Right forelimb (tissue), 1 donor: Measurements from ENCODE around the gene NDUFAF5.

Experiments used
- DNase-seq: peaks from one replicate; pipeline ENCODE4 v3.0.0-alpha.2; 2018

Gene NDUFAF5

DNA sequence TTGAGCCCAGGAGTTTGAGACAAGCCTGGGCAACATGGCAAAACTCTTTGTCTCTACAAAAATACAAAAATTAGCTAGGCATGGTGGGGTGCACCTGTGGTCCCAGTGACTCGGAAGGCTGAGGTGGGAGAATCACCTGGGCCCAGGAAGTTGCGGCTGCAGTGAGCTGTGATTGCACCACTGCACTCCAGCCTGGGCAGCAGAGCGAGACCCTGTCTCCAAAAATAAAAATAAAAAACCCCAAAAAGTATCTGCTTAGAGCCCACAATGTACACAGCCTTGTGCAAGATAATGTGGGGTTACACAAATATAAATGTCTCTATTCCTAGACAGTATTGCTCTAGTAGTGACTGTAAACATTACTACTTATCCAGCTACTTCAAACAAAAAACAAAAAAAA, 6.0 kb upstream of the NDUFAF5 start:
- no peak for DNase-seq

DNA sequence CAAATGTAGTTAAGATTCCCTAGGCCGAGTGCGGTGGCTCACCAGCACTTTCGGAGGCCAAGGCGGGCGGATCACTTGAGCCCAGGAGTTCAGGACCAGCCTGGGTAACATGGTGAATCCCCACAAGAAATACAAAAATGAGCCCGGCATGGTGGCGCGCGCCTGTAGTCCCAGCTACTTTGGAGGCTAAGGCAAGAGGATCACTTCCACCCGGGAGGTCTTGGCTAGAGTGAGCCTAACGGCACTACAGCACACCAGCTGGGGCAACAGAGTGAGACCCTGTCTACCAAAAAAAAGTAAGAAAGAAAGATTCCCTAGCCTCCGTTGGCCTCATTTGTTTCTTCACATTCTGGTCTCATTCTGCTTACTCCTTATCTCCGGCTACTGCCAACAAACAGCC, 1.3 kb upstream of the NDUFAF5 start:
- no peak for DNase-seq

DNA sequence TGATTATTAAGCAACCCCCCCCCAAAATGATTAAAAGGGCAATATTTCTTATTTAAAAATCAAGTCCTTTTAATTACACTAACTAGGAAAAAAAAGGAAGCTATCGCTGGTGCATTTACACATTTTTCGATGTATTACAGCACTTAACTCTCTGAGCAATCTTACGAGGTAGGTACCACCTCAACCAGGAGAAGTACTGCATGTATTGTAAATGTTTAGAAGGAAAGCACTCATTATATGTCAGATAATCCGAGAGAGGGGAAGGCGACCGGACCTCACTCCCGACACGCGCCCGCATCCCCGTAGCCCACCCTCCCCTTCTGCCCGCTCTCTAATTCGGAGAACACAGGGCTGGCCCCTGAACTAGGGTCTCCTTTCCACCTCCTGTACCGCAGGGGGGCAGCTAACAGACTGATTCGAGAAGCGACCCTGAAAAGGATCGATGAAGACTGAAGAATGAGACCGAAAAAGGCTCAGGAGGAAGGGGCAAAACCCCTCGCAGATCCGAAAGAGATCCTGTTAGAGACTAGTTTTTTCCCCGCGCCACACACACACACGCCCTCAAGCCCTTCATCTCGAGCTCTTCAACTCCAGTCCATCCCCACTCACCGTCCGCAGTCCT, 446 bp upstream of the NDUFAF5 start:
- no peak for DNase-seq

DNA sequence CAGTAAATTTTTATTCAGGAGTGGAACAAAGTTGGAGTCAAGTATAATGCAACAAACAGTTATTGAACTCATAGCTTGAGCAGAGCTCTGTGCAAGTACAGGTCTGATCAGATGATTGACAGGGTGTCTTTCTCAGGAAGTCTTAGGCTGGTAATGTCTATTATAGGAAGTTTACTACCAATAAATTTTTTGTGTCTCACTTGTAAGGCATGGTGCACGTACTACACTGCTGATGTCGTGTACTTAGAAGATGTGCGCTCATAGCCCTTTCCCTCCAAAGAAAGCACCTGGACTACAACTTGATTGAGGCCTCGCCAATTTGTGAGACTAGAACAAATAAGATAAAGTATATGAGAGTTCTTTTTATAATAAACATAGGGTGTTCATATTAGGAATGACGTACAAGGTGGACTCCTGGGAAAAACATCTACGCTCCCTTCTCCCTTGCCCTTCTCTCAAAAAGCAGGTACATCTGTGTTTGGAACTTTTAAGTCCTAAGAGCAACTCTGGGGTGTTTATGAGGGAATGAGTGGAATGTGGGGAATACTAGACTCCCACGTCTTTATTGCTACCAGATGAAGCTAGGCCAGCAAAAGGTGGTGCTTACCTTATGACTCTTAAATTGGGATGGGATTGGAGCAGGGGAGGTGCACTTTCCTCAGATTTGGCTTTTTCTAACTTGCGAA, 1.5 kb downstream of the NDUFAF5 start:
- no peak for DNase-seq

DNA sequence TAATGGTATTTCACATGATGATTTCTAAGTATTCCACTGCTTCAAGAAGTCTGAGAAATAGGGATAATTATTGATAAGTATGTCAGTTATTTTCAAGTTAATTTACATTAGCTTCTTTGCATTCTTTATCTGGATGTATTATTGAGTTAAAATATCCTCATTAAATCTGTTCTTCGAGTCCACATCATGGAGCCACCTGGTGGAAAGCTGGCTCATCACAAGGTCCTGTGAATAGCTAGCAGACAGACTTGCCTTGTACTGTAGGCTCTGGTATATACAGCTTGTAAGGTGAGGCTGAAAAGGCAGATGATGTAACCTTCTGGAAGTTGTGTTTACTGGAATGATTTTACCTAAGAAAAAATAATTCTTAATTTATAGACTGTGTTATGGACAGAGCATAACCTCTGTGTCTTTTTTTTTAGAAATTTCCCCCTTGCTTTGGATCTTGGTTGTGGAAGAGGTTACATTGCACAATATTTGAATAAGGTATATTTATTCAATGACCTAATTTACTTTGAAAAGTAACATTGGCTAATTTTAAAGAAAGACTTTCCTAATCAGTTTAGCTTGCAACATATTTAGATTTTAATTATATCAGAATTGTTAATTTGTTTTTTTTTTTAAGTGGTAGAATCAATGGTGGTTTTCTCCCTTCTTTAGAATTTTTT, 3.5 kb downstream of the NDUFAF5 start:
- peak; percentile 50 for DNase-seq

DNA sequence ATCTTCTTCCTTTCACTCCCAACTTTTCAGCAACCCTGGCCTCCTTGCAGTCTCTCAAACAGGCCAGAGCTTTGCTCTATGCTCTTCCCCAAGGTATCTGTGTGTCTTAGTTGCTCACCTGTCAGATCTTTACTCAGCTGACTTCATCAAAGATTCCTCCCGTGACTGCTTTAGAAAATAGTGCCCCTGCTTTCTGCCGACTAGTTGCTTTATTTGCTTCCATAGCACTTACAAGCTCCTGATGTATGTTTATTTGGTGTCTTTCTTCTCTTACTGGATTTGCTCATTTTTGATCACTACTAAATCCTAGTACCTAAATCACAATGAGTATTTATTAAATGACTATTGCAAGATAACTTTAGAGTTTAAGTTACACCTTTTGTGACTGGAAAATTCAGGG, 5.9 kb downstream of the NDUFAF5 start:
- no peak for DNase-seq

DNA sequence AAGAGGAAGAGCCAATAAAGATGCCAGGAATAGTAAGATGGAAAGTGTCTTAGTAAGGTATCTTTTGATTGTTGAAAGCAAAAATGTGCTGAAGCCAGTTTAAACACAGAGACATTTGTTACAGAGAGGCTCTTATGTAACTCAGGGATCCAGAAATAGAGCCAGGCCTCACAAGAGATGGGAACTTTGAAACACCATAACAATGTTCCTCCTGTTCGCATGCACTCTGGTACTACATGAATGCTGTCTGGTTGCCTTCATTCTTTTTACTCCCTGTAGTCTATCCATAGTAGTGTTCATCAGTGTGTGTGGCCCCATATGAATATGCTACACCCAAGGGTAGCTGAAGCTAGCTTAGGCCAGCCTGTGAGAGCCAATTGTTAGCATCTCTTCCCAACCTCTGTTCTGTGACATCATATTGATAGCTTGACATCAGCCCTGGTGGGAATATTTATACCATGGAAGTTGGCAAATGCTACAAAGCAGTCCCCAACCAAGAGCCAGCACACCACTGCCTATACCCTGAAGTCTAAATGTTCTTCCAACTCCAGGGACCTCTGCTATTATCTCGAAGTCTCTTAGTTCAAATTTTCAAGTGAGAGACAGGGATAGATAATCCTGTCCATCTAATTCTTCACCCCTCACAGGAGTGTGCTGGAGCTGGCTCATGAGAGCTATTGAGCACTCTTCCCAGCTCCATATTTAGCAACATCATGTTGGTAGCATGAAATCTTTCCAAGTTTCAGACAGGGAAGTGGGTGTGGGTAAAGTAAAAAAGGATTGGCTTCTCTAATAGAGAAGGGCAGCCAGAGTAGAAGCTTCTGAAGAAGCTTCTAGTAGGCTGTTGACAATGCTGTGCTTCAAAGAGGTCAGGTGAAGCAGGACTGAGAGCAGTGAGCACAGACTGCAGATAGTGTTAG, 7.0 kb downstream of the NDUFAF5 start:
- no peak for DNase-seq

DNA sequence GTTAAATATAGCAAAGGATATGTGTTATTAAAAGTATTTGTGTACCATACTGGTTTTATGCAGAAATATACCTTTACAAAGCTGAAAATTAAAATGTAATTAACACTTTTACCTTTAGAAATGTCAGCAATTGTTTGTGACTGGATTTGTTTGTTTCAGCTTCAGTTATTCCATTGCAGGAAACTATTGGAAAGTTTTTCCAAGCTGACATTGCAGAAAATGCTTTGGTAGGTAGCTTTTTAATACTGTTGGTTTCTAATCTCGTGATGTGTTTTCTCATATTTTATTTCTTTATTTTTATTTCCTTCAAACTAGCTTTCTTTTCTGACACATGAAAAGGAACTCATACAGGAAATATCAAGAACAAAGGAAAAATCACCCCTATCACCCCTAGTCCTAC, 8.2 kb downstream of the NDUFAF5 start:
- no peak for DNase-seq

DNA sequence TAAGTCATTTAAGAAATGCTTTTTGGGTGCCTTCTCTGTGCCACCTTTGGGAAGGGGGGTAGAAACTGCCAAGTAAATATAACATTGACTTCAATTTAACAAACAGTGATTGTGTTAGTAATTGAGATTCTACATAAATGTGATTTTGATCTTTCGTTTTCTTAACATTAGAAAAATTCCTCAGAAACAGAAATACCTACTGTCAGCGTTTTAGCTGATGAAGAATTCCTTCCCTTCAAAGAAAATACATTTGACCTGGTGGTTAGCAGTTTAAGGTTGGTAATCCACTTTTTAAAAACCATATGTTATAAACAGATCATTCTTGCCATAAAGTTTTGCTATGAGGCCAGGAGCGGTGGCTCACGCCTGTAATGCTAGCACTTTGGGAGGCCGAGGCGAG, 9.8 kb downstream of the NDUFAF5 start:
- no peak for DNase-seq

DNA sequence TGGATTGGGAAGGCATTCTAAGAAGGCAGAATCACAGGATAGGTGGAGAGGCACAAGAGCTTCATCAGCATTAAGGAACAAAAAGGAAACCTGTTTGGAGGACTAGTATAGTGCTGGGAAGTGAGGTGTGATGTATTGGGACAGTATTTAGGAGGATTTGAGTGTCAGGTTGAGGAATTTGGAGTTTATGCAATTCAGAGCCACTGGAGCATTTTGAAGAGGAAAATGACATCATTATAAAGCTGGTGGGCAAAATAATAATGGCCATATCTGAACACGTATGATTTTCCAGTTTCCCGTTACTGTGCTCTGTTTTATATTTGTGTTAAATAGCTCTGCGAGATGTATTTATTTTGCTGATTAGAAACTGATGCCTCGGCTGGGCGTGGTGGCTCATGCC, 14.2 kb downstream of the NDUFAF5 start:
- DNase-seq, result no peak

DNA sequence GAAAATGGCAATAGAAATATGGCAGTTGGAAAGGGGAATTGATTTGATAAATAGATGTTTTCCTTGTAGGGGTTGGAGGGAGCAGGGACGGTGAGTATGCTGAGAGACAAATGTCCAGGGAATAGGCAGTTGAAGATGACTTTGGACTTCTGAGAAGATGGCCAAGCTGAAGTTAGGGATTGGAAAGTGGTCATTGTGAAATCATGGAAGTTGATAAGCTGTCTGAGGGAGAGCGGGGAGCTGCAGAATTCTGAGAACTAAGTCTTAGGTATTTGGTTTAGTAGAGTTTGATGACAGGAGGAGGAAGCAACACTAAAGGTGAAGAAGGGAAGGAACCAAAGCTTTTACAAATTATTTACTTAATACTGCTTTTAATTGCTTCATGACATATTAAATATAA, 15.1 kb downstream of the NDUFAF5 start:
- no peak for DNase-seq

DNA sequence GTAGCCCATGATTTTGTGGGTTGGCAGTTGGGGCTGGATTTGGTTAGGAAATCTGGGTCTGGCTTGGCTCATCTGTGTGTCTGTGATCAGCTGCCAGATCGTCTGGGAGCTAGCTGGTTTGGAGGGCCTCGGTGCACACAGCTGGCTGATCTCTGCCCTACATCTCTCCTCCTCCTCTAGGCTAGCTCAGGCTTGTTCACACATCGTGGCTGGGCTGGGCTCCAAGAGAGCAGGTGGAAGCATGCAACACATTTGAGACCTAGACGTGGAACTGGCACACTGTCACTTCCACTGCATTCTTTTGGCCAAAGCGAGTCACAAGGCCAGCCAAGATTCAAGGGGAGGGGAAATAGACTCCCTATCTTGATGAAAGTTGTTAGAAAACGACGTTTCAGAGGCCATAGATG, 15.9 kb downstream of the NDUFAF5 start:
- DNase-seq, result peak; percentile 82

DNA sequence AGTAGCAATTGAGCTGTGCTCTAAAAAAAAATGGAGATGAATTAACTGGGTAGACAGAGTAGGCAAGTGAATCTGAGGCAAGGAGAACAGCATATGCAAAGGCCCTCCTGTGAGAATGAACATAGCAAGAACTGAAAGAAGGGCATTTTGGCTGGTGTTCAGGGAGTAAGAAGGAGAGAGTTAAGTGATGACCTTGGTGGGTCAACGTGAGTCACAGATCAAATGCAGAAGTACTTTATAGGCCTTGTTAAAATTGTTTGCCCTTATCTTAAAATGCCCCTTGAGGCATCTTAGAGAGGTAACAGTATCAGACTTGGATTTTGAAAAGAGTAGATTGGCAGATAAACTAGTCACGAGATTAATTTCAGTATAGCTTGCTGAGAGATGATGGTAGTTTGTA, 24.5 kb downstream of the NDUFAF5 start:
- no peak for DNase-seq

DNA sequence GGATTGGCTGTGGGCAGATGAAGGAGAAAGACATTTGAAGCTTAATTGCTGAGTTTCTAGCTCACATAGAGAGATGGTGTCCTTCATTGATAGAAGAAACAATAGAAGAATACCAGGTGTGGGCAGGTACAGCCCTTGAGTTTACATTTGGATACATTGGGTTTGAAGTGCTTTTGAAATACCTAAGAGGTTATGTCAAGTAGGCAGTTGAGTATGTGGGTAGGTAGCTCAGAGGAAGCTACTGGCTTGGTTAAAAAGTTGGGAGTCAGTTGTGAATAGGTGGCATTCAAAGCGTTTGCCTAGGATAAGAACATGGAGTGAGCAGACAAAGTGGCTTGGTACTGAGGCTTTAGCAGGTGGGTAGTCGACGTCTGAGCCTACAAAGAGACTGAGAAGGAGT, 25.0 kb downstream of the NDUFAF5 start:
- no peak for DNase-seq

DNA sequence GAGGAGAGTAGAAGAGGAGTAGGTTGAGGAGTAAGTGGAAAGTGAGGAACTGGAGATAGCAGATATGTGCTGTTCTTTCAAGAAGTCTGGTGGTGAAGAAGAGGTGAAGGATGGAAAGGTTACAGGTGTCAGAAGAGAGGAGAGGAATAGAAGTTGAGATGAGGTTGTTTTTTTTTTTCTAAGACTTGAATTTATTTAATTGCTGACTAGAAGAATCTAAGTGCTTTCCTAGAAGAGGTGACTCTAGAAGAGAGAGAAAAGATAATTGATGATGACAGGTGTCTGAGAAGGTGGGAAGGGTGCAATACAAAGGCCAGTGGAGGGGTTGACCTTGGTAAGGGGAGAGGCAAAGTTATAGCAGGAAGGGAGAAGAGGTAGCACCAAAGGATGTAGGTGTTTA, 25.6 kb downstream of the NDUFAF5 start:
- DNase-seq, result no peak

DNA sequence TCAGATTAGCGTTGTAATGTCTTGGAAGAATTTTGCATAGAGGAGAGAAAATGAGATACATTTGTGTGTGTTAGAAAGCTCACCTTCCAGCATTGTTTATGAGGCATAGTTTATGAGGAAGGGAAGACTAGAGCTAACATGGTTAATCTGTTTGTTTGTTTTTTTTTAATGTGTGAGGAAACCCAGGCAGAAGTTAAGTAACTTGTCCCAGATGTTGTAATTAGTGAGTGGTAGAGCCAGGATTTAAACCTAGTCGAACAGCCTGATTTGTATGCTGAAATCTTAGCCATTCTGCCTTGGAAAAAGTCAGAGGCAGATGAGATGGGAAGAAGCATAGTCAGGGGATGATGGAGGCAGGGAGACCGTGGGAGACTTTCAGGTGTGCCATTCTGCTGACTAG, 29.1 kb downstream of the NDUFAF5 start:
- no peak for DNase-seq

DNA sequence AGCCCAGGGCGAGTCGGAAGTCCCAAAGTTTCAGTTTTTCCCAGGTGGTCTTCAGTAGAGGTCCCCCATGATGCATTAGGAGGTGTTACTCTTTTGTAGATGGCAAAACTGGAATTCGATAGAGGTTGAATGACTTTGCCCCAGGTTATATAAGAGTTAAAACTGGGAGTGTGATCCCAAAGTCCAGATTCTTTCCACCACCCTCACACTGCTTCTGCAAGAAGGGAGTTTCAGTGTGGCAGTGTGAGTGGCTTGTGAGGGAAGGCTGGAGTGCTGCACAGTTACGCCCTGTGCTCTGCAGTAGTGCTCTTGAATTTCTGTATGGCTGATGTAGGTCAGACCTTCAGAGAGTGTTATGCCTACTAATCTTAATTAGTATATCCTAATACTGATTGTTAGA, 29.8 kb downstream of the NDUFAF5 start:
- DNase-seq, result no peak

DNA sequence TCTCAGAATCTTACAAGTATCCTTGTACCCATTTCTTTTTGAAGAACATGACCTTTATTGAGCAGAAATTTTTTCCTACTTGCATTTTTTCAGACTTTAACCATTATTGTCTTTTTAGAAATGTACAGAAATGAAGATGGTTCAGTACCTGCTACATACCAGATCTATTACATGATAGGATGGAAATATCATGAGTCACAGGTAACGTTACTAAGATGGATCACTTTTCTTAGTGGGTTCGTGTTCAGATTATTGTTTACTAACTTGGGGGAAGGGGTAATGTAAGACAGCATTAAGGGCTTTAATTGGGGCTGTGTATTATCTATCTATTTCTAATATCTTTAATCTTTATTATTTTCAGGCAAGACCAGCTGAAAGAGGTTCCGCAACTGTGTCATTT, 31.9 kb downstream of the NDUFAF5 start:
- no peak for DNase-seq

DNA sequence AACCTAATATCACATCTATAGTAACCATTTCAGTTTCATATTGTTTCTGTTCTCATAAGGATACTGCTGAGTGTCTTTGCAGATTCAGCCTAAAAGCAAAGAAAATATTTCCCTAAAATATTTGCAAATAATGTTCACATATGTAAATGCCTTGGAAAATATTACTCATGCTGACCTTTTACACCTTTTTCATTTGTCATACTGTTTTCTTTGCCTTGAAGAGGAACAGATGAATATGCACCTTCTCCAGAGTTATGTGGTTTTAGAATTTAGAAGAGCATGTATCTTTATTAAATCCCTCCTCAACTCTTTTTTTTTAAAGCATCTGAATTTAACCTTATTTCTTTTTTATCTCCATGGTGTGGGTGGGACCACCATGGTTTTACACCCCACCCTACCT, 32.5 kb downstream of the NDUFAF5 start:
- DNase-seq, result no peak

DNA sequence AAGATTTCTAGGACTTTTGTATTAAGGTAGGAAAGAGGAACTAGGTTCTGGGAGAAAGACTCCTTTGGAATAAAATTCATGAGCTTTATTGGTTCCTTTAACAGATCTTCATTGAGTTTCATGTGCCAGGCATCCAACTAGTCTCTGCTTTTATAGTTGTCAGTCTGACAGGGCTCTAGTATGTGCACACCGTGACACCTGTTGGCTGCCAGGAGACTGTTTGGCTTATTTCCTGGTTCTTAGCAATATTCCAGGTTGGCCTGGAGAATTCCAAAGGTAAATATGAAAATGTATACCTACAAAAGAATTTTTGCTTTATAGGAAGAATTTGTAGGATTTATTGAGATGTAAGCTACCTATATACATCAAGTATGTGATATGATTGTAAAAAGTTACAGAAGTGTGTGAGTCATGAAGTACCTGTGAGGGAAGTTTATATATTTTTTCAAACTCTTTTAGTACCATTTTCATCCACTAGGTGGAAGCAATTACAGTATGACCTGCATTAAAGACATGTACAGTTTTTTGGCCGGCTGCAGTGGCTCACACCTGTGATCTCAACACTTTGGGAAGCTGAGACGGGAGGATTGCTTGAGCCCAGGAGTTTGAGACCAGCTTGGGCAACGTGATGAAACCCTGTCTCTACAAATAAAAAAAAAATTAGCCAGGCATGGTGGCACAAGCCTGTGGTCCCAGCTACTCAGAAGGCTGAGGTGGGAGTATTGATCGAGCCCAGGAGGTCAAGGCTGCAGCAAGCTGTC, 35.2 kb downstream of the NDUFAF5 start:
- no peak for DNase-seq

DNA sequence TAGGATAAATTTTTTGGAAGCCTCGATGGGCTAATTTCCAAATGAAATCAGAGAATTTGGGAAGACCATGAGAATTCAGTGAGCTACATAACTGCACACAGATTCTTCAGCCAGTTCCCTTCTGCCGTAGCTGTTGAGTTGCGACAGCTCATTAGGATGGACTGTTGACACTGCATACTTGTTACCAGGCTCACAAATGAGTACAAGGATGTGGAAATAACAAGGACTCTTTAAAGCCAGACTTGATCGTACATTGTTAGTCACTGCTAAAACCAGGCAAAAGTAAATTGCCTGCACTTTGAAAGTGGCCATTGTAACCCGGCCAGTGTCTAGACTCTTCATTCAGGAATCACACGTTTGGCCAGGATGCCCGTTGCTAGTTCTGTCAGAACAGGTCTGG, 37.0 kb downstream of the NDUFAF5 start:
- no peak for DNase-seq

DNA sequence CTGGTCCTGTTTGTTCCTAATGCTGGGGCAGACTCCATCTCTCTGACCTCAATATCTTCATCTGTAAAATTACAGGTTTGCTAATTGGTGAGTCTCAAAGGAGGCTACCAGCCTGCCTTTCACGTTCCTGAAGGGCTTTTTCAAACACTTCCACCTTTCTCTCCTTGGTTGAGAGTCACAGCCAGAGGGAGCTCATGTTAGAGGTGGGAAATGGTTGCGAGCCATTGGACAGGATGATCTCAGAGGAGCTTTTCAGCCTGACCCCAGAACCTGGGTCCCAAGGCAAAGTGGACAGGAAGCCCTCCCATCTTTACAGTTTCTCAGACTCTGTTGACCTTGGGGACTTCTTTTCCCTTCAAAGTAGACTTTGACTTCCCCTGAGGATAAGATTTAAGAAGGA, 37.6 kb downstream of the NDUFAF5 start:
- DNase-seq, result no peak

DNA sequence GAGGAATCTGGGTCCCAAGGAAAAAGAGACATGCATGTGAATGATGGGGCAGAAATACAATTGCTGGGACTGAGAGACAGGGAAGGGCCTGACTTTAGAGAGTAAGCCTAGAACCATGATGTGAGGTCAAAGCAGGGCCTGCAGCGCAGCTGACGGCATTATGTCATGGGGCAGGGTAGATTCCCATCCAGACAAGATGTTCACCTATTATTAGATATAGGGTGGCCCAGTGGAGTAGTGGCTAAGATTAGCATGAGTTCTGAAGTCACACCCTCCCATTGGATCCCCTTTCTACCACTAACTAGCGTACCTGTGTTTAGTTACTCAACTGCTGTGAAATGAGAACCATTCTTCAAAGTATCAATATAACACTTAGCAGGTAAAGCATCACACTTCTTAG, 39.6 kb downstream of the NDUFAF5 start:
- no peak for DNase-seq
